Renal cortex interstitium (tissue), 11 donors: Measurements from ENCODE around the gene FNTB. TPM values are rescaled to one million over a fixed set of nuclear protein-coding genes. Genes with fewer than 3 reads are reported as not detected.
A peak's percentile ranks its signal among the peaks of the same experiment; 100 is the strongest.

Experiments
- DNase-seq, 11 donors: peaks; one replicate each; pipeline ENCODE4 v3.0.0-alpha.2; 2013; ENCODE audit warnings: low read depth in 9 of 11, low spot score in 4 of 11; ENCODE audit errors: extremely low read depth in 1 of 11
- polyA plus RNA-seq, 3 donors: library from polyadenylated mRNA; unstranded; fragments of 120-200 nt; gene quantifications; one replicate each; pipeline ENCODE4 v1.2.1, GENCODE V29; 2013; ENCODE audit not compliant: insufficient read length in 3 of 3

Gene FNTB
- polyA plus RNA-seq, 3 donors, result 30.0 to 34.7 (median 33.4) TPM

GRCh38 chr14:65096323-65097089, 109.8 kb downstream of the FNTB start:
- no peak for DNase-seq

DNA sequence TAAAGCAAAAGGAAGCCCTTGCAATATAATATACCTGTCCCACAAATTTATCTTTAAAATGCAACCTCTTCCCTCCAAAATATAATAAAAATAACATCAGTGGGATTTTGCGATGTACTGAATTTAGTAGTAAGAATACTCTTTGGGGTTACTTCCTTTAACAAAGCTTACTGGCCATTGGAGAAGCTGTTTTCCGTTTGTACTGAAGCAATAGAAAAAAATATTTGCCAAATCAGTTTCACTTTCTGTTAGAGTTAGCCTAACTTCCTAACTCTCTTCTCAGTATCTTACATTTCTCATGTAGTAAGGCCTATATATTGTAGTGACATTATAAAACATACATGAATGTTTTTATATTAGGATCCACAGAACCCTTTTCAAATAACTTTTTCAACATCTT, 111.9 kb downstream of the FNTB start:
- DNase-seq, result no peak

DNA sequence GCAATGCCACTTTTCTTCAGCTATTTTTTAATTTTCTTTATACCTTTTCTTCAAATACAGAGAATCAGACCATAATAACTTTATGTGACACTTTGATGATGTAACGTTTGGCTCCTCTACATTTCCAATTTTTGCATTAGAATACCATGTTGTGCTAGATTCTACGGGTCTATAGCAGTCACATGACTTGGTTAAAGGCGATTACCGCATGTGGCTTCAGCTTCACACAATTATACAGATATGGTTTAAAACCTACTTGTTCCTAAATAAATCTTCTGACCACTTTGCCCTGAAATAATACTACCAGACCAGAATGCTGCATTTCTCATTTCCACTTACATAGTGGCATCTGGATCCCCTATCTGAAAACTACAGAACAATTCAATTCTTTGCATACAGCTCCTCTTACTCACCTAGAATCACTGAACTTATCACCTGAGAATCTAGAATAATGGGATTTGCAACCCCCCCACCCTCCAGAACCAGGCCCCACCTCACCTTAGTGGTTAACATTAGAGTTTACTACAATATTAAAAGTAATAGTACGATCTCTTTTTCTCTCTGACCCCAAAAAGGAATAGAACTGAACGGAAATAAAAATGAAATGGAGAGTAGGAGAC, 114.3 kb downstream of the FNTB start:
- DNase-seq, result no peak

DNA sequence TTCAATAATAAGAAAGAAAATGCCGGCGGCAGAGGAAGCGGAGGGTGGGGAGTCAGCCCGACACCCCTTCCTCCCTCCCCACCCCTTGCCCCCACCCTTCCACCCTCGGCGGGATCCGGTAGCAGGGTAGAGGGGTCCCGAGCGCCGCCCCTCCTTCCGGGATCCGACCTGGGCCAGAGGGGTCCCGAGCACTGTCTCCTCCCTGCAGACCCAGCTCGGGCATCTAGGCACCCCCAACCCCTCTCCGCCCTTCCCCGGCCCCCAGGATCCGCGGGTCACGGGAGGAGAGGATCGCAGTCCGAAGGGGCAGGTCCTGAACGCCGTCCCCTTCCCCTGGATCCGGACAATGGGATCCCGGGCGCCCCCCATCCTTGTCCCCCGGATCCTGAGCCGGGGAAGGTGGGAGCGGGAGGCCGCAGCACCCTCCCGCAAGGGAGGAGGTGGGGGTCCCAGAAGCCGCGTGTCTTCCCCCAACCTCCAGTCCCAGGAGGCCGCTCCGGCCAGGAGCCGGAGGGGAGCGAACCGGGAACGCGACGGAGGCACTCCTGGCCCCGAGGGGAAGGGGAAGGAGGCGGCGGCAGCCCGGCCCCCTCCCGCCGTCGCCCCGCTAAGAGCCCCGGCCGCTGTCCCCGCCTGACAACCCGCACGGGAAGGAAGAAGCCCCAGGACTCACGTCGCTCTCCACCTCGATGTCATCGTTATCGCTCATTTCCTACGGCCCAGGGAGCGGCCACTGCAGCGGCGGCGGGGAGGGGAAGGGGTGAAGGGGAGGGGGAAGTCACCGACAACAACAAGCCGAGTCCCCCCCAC, 115.1 kb downstream of the FNTB start:
- DNase-seq, result peak in 4 of 11 donors; percentile 2 to 29 (median 15)

DNA sequence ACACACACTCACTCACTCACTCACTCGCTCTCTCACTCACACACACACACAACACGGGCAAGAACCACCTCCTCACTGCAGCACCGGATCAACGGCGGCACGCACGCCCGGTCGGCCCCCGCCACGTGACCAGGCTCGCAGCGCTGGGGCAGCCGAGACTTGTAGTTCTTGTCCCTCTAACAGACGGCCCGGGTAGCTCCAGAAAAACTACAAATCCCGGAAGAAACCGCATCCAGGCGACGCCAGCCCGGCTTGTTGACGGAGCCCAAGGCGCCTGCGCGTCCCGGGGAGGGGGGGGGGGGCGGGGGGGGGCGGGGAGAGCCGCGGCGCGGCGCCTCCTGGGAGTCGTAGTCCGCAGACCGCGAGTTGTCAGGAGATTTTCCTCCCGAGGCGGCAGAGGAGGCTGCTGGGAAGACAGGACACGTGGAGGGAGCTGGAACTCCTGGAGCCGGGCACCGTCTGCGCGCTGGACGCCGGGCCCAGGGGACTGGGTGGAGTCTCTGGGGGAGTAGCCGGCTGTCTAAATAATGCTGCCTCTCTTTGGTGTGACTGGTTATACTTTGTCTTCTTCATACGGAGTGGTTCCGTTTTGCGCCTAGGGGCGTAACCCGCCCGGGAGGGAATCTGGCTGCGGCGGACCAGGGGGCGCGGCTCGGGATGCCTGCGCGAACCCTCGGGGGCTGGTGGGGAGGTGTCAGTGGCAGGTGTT, 115.9 kb downstream of the FNTB start, which contains the start of gene MAX:
MAX (minus strand) TSS at position 77 of the 709 bp plus-strand sequence. CDS start 178 bp downstream, outside the sequence.
- DNase-seq, result peak; percentile 84 to 98 (median 95)

DNA sequence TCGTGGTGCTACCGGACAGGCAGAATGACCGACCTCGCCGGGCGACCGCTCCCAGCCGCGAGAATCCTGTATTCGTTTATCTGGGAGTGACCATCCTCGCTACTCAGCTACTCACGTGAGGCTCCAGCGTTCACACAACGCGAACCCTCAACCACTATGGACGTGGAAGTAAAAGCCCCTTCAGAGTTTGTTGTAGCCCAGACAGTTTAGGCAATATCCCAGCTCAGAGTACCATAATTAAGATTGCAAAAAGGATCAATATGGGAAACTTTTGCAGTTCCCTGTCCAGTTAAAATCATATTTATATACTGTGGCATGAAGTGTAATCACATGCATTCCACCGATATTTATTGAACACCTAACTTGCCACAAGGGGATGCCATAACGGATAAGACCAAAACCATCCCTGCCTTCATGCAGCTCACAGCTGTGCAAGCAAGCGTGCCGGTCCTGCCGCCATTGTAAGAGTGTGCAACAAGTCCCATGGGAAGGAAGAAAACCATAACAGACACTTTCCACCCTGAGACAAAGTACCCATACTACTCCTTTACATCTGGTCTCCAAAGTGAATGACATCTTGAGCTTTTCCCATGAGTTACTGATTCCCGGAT, 116.6 kb downstream of the FNTB start:
- DNase-seq, result peak in 1 of 11 donors; percentile 1

DNA sequence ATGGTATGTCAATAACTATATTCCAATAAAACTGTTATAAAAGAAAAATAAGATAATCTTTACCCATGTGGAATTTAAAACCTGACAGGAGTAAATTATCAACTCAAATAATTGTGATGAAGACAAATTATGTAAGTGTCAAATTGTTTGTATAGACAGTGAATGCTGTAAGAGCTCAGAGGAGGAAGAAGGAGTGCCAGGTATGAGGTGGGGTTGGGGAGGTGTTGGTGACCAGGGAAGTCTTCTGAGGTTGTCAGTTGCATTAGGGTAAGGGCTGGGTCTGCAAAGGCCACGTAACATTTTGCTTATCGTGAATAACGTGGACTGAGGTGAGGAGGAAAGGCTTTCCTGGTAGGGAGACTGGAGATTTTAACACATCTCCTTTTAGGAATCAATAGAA, 118.1 kb downstream of the FNTB start:
- DNase-seq, result no peak

DNA sequence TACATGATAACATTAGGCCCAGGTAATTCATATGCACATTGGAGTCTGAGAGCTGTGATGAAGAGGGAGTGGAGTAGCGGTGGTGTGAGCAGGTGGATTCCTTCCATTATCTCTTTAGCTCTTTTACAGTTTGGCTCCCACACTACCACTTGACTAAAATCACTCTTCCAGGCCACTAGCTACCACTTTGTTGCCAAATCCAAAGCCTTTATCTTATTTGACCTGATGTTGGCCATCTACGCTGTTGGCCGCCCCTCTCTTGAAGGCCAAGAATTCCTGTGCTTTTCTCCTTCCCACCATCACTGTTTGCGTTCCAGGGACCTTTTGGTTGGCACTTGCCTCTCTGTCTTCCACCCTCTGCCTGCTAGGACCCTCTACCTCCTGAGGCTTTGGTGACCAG, 119.6 kb downstream of the FNTB start:
- no peak for DNase-seq

DNA sequence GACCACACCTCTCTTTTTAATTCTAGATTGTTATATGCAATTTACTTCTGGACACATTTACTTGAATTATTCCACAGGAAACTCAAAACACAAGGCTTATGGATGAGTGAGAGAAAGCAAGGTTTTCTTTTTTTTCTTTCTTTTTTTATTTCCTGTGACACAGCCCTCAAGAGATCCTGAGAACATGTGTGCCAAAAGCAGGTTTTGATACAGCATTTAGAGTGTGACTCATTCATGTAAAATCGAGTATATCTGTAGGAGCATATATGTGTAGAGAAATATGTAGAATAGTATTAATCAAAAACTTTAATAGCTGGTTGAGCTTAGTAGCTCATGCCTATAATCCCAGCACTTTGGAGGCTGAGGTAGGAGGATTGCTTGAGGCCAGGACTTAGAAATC, 120.0 kb downstream of the FNTB start:
- no peak for DNase-seq

GRCh38 chr14:65107200-65107599, 120.5 kb downstream of the FNTB start:
- DNase-seq, result no peak

DNA sequence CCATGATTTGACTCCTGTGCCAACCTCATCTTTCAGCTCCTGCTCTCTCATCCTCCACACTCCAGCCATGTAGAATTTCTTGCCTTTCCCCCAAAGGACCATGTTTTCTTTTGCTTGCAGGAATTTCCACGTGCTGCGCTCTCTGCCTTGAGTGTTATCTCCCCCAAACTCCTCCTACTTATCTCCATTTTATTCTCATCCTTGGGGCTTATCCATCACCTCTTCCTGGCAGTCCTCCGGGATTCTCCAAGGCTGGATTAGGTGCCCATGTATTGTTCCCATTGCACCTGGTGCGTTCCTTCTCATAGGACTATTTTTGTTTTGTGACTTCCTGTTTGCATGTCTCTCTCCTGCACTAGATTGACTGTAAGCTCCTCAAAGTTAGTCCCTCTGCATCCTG, 122.7 kb downstream of the FNTB start:
- DNase-seq, result no peak

GRCh38 chr14:65110525-65110924, 123.8 kb downstream of the FNTB start:
- no peak for DNase-seq

Other genes with a start within 250 kb of the FNTB start
- 10 to 100 TPM; 13.6 to 17.4 (median 16.0) TPM for gene SPTB, start 107.0 kb upstream of the FNTB start, polyA plus RNA-seq
- gene CHURC1, start 72.4 kb upstream of the FNTB start, polyA plus RNA-seq, result 10 to 100 TPM; 52.7 to 70.9 (median 56.5) TPM
- gene GPX2, start 44.1 kb upstream of the FNTB start, polyA plus RNA-seq, result under 1 TPM; 0.45 to 0.97 (median 0.59) TPM
- gene RAB15, start 14.6 kb upstream of the FNTB start, polyA plus RNA-seq, result 10 to 100 TPM; 19.5 to 23.9 (median 20.8) TPM
- 10 to 100 TPM; 52.6 to 58.4 (median 53.5) TPM for gene MAX, start 115.6 kb downstream of the FNTB start, polyA plus RNA-seq